HCT116 (cell line): ENCODE results near the gene CAMKK1.

ENCODE experiments used
- CTCF ChIP-seq, 3 experiments: fragments of 200-600 bp in 1 of 3; sonication (generic) in 1 of 3; IDR thresholded peaks in 2 of 3; conservative IDR thresholded peaks in 1 of 3; 2 replicates each; pipeline ENCODE4 v1.5.1; 2012 to 2017; ENCODE audit warnings: low read depth in 2 of 3, low read length in 2 of 3, antibody characterized with exemption in 1 of 3, borderline replicate concordance in 1 of 3, control low read depth in 1 of 3, mild to moderate bottlenecking in 1 of 3, mixed read lengths in 1 of 3, mixed run types in 1 of 3, moderate library complexity in 1 of 3; ENCODE audit not compliant: insufficient read depth in 1 of 3
- JUND ChIP-seq: IDR thresholded peaks from 2 replicates; pipeline ENCODE4 v1.6.1; 2012

GRCh38 chr17:3935825-3936355 lies 43.0 kb upstream of the CAMKK1 start:
- TF ChIP-seq CTCF (IDR thresholded peaks at IDR 0.05 in 2 of 3, conservative IDR thresholded peaks at IDR 0.05 in 1 of 3; ENCODE audit: borderline replicate concordance in 1 of 3, insufficient read depth in 1 of 3, low read depth in 2 of 3, low read length in 2 of 3) = no peak
- no peak for TF ChIP-seq JUND
